C4-2B (cell line): ENCODE data around the gene STEAP1B.

ENCODE experiments used
- CTCF ChIP-seq: fragments of 450-650 bp; conservative IDR thresholded peaks from 2 replicates; pipeline ENCODE4 v1.5.1; 2017; ENCODE audit warnings: mild to moderate bottlenecking
- ZFX ChIP-seq: fragments of 450-650 bp; IDR thresholded peaks from 2 replicates; pipeline ENCODE4 v1.6.1; 2017

- no peak for TF ChIP-seq CTCF
- TF ChIP-seq ZFX: no peak
Observed at GRCh38 chr7:22477262-22477661, 22.7 kb downstream of the STEAP1B start.
